Left renal cortex interstitium (tissue), 4 donors: Measurements from ENCODE around the gene VN1R5. TPM values are rescaled to one million over a fixed set of nuclear protein-coding genes. Genes with fewer than 3 reads are reported as not detected.
A peak's percentile ranks its signal among the peaks of the same experiment; 100 is the strongest.
"Not testable (repeated sequence)": the region's sequence is repeated elsewhere in the genome, so short reads cannot be mapped to it uniquely, and the experiment has no call there.

Experiments
- DNase-seq, 4 donors: peaks; one replicate each; pipeline ENCODE4 v3.0.0-alpha.2; 2013; ENCODE audit warnings: low read depth in 4 of 4, low spot score in 2 of 4, missing footprints in 1 of 4
- polyA plus RNA-seq, 4 donors: library from polyadenylated mRNA; unstranded; fragments of 120-200 nt; gene quantifications; one replicate each; pipeline ENCODE4 v1.2.1, GENCODE V29; 2013; ENCODE audit not compliant: insufficient read length in 4 of 4

VN1R5 gene
- under 1 TPM in 2 of 4 donors, not detected in 2; 0.12 to 0.14 TPM for polyA plus RNA-seq

GRCh38 chr1:247255772-247256171 is at the start of gene VN1R5:
VN1R5 (plus strand) TSS chr1:247256072.
- not testable (repeated sequence) for DNase-seq

GRCh38 chr1:247209396-247209795 is 46.5 kb upstream of the VN1R5 start:
- no peak for DNase-seq

- DNase-seq = peak in 1 of 4 donors; percentile 32
Observed at GRCh38 chr1:247210062-247210375, 45.9 kb upstream of the VN1R5 start.

- DNase-seq = peak; percentile 75 to 93 (median 84)
Observed at GRCh38 chr1:247210376-247211117, 45.3 kb upstream of the VN1R5 start.

GRCh38 chr1:247211339-247211738 is 44.5 kb upstream of the VN1R5 start:
- DNase-seq = no peak

- DNase-seq = no peak
Observed at GRCh38 chr1:247212012-247212411, 43.9 kb upstream of the VN1R5 start.

- no peak for DNase-seq
Observed at GRCh38 chr1:247212627-247213617, 43.0 kb upstream of the VN1R5 start.

- DNase-seq = no peak
Observed at GRCh38 chr1:247216261-247216660, 39.6 kb upstream of the VN1R5 start.

GRCh38 chr1:247218121-247218651 is 37.7 kb upstream of the VN1R5 start:
- no peak for DNase-seq

- not testable (repeated sequence) for DNase-seq
Observed at GRCh38 chr1:247220280-247220679, 35.6 kb upstream of the VN1R5 start.

GRCh38 chr1:247222840-247223239 is 33.0 kb upstream of the VN1R5 start:
- no peak for DNase-seq

- no peak for DNase-seq
Observed at GRCh38 chr1:247224822-247225221, 31.1 kb upstream of the VN1R5 start.

GRCh38 chr1:247228133-247228532 is 27.7 kb upstream of the VN1R5 start:
- DNase-seq = no peak

- no peak for DNase-seq
Observed at GRCh38 chr1:247241691-247242090, 14.2 kb upstream of the VN1R5 start.

GRCh38 chr1:247243524-247244137 is 12.2 kb upstream of the VN1R5 start:
- no peak for DNase-seq

- DNase-seq = no peak
Observed at GRCh38 chr1:247246325-247247115, 9.4 kb upstream of the VN1R5 start.

- DNase-seq = no peak
Observed at GRCh38 chr1:247247568-247247967, 8.3 kb upstream of the VN1R5 start.

- no peak for DNase-seq
Observed at GRCh38 chr1:247266053-247266452, 10.2 kb downstream of the VN1R5 start.

GRCh38 chr1:247268390-247269045 is 12.6 kb downstream of the VN1R5 start:
- no peak for DNase-seq

- DNase-seq = no peak
Observed at GRCh38 chr1:247269133-247269532, 13.3 kb downstream of the VN1R5 start.
